Transverse colon (tissue), 4 donors: ENCODE results near the gene PTK7.

ENCODE experiments used
- CTCF ChIP-seq, 5 experiments: fragments of 200-600 bp in 3 of 5; fragments of 450-650 bp in 2 of 5; sonication (generic) in 3 of 5; IDR thresholded peaks; 1 replicate in 2 of 5; 2 replicates in 3 of 5; pipeline ENCODE4 v1.5.1; 2016 to 2017; ENCODE audit warnings: antibody characterized with exemption in 5 of 5, inconsistent platforms in 3 of 5, mild to moderate bottlenecking in 2 of 5, moderate library complexity in 1 of 5
- EP300 ChIP-seq: sonication (generic); formaldehyde crosslinking; IDR thresholded peaks from one replicate; pipeline ENCODE4 v1.6.1; 2017; ENCODE audit warnings: antibody characterized with exemption, low read depth
- POLR2AphosphoS5 ChIP-seq, 3 donors: sonication (generic); formaldehyde crosslinking; IDR thresholded peaks; one replicate each; pipeline ENCODE4 v1.6.1; 2016; ENCODE audit warnings: antibody characterized with exemption in 3 of 3

GRCh38 chr6:43040542-43041257 is 35.4 kb upstream of the PTK7 start:
- no peak for TF ChIP-seq CTCF (IDR thresholded peaks at IDR 0.05)
- no peak for TF ChIP-seq EP300
- TF ChIP-seq POLR2AphosphoS5 (IDR thresholded peaks at IDR 0.05) = no peak
